Spinal cord (tissue), 10 donors: ENCODE measurements around the gene PRND. TPM values are rescaled to one million over a fixed set of nuclear protein-coding genes. Genes with fewer than 3 reads are reported as not detected.

ENCODE experiments used
- DNase-seq, 6 donors: peaks; one replicate each; pipeline versions ENCODE4 v3.0.0 to v3.0.0-alpha.2; 2013 to 2015; ENCODE audit warnings: low spot score in 6 of 6, low read depth in 4 of 6
- H3K27ac ChIP-seq: one replicate; pipeline ENCODE4 v1.5.1; 2013; ENCODE audit warnings: low read depth, low read length, control low read depth
- H3K27me3 ChIP-seq: one replicate; pipeline ENCODE4 v1.6.1; 2013; ENCODE audit warnings: low read length; ENCODE audit not compliant: control insufficient read depth, insufficient read depth
- H3K36me3 ChIP-seq: one replicate; pipeline ENCODE4 v1.6.1; 2013; ENCODE audit warnings: low read length; ENCODE audit not compliant: control insufficient read depth, insufficient read depth
- H3K4me1 ChIP-seq: one replicate; pipeline ENCODE4 v1.6.1; 2013; ENCODE audit warnings: low read length; ENCODE audit not compliant: control insufficient read depth, insufficient read depth
- H3K4me3 ChIP-seq: one replicate; pipeline ENCODE4 v1.5.1; 2013; ENCODE audit warnings: low read depth, low read length, control low read depth
- H3K9me3 ChIP-seq: one replicate; pipeline ENCODE4 v1.6.1; 2013; ENCODE audit warnings: low read length; ENCODE audit not compliant: control insufficient read depth, insufficient read depth
- WGBS: methylation state at CpG from one replicate; pipeline ENCODE4 v1.1.5; 2013; ENCODE audit warnings: missing lambda C conversion rate; ENCODE audit not compliant: insufficient coverage; 5-methylcytosine and 5-hydroxymethylcytosine counted together
- polyA plus RNA-seq, 2 donors: library from polyadenylated mRNA; unstranded; fragments of 120-200 nt; gene quantifications; one replicate each; pipeline ENCODE4 v1.2.1, GENCODE V29; 2013; ENCODE audit not compliant: insufficient read length in 2 of 2
- total RNA-seq, 2 donors: library from RNA; depleted of rRNA in 1 of 2; stranded (reverse); fragments of 120-200 nt in 1 of 2; fragments of >200 nt in 1 of 2; gene quantifications; one replicate each; pipeline versions ENCODE4 v1.2.3 to v1.2.4, GENCODE V29; 2013 to 2014
- donor health status: healthy.

The PRND gene
- total and polyA plus RNA-seq, 4 donors: 3.3 to 27.0 (median 7.4) TPM

DNA sequence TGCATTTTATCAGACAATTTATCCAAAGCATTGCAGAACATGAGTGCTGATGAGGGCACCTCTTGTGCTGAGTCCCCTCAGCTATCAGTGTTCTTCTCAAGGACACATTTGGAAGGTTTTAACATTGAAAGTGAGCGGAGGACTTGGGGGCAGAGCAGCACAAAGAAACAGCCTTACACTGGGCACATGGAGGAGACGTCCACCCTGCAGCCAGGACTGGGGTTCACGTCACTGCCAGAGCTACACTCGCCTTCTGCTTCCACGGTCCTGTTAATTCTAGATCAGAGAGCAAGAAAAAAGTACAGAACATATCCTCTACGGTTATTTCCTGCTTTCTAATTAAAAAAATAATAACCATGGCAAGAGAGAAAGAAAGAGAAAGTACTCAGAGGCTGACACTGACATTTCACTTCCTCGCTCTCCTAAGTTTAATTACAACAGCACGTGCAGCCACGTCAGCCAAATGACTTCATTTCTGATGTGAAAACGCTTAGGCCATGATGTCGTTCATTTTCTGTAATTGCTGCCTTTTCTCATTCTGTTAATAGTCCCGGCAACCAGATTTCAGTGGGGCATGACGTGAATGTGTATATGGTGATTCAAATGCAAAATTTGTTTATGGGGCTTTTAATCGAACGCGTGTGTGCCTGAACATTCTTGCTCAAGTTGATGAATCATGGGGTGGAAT lies 5.1 kb downstream of the PRND start:
- peaks cover 21% of the 10 kb centered on the region for H3K4me1 ChIP-seq
- H3K4me3 ChIP-seq: no peak overlapping the region
- WGBS: 26% methylated on average over 14 of the region's 16 CpGs
- H3K27me3 ChIP-seq: no peaks in the 10 kb centered on the region
- H3K27ac ChIP-seq: no peak overlapping the region
- no peaks in the 10 kb centered on the region for H3K36me3 ChIP-seq
- peak in 2 of 6 donors; percentile 44 to 82 for DNase-seq
- no peaks in the 10 kb centered on the region for H3K9me3 ChIP-seq

DNA sequence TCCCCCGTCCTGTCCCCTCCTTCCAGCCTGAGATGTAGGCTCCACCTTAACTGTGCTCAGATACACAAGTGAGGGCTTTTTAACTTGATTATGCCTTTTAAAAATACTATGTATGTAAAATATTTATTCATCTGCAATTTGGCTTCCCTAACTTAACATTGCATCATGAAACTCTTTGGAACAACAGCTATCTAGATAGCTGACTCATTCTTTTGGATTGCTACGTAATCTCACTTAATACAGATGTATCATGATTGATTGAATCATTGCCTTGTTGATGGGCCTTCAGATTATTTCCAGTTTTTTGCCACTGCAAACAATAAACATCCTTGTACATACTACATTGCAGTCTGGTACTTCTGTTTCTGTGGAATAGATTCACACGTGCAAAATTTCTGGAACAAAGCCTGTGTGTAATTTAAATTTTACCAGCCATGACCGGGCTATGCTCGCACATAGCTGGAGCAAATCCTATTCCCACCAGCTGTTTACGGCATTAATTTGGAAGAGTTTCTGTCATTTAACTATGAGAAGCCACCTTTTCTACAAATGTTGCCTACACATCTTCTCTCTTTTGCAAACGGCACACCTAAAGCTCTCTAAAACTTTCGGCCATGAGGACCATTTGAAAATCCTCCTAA lies 6.5 kb downstream of the PRND start:
- Histone ChIP-seq H3K27ac (no peak overlapping the region), H3K9me3 (no peaks in the 10 kb centered on the region), H3K27me3 (no peaks in the 10 kb centered on the region), H3K4me1 (peaks cover 11% of the 10 kb centered on the region), H3K4me3 (no peak overlapping the region), H3K36me3 (no peaks in the 10 kb centered on the region)
- 86% methylated on average over 5 of the region's 8 CpGs for WGBS
- peak in 1 of 6 donors; percentile 70 for DNase-seq

DNA sequence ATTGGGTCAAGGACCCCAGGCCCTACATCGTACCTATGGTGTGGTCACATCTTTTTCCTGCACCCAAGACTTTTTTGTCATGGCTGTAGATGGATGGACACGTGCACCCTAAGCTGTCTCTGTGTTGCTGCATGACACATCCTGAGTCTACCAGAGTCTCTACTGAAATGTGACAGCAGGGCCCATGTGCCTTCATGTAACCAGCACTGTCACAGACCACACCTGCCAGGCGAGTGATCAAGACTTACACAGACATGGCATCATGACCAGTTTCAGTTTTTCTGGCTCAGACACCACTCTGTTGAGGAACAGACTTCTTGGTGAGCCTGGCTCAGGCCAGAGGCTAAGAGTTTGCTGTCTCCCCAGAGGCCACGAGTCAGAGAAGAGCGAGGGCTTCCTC lies 7.6 kb downstream of the PRND start:
- H3K4me1 ChIP-seq: peaks cover 9% of the 10 kb centered on the region
- no peaks in the 10 kb centered on the region for H3K27me3 ChIP-seq
- H3K9me3 ChIP-seq: no peaks in the 10 kb centered on the region
- no peak for DNase-seq
- WGBS: 93% methylated on average over 5 of the region's 5 CpGs
- H3K36me3 ChIP-seq: no peaks in the 10 kb centered on the region
- H3K27ac ChIP-seq: no peak overlapping the region
- H3K4me3 ChIP-seq: no peak overlapping the region

- H3K27me3 ChIP-seq: no peaks in the 10 kb centered on the region
- DNase-seq: peak in 2 of 6 donors; percentile 29 to 54
- WGBS: 43% methylated on average over 6 of the region's 6 CpGs
- no peak overlapping the region for H3K27ac ChIP-seq
- no peaks in the 10 kb centered on the region for H3K9me3 ChIP-seq
- H3K36me3 ChIP-seq: no peaks in the 10 kb centered on the region
- peaks cover 4% of the 10 kb centered on the region for H3K4me1 ChIP-seq
- no peak overlapping the region for H3K4me3 ChIP-seq
Observed at GRCh38 chr20:4730780-4731179, 9.1 kb downstream of the PRND start.

DNA sequence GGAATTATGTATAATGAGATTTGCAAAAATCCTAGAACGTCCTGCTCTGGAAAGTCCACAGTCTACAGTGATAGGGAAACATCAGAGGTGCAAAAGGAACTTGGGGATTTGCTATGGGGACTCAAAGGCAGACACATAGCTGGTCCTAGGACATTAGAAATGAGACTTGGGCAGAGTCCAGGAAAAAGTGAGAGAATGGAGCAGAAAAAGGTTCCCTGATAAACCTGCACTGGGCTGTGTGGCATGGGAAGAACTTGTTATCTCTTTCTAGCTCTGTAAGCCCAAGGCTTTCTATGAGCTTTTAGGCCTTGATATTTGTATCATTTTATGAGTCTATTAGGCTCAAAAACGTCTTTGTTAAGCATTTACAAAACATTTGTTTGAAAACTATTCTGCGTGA lies 15.2 kb downstream of the PRND start:
- Histone ChIP-seq H3K4me3 (no peak overlapping the region), H3K27ac (no peak overlapping the region), H3K27me3 (no peaks in the 10 kb centered on the region), H3K4me1 (no peaks in the 10 kb centered on the region), H3K36me3 (no peaks in the 10 kb centered on the region), H3K9me3 (no peaks in the 10 kb centered on the region)
- DNase-seq: no peak
- 90% methylated on average over 3 of the region's 3 CpGs for whole genome bisulfite sequencing

- DNase-seq: no peak
- Histone ChIP-seq H3K27ac (no peak overlapping the region), H3K4me3 (no peak overlapping the region), H3K27me3 (no peaks in the 10 kb centered on the region), H3K9me3 (no peaks in the 10 kb centered on the region), H3K4me1 (no peaks in the 10 kb centered on the region), H3K36me3 (no peaks in the 10 kb centered on the region)
- 89% methylated on average over 5 of the region's 8 CpGs for WGBS
Observed at GRCh38 chr20:4737857-4738627, 16.3 kb downstream of the PRND start.

DNA sequence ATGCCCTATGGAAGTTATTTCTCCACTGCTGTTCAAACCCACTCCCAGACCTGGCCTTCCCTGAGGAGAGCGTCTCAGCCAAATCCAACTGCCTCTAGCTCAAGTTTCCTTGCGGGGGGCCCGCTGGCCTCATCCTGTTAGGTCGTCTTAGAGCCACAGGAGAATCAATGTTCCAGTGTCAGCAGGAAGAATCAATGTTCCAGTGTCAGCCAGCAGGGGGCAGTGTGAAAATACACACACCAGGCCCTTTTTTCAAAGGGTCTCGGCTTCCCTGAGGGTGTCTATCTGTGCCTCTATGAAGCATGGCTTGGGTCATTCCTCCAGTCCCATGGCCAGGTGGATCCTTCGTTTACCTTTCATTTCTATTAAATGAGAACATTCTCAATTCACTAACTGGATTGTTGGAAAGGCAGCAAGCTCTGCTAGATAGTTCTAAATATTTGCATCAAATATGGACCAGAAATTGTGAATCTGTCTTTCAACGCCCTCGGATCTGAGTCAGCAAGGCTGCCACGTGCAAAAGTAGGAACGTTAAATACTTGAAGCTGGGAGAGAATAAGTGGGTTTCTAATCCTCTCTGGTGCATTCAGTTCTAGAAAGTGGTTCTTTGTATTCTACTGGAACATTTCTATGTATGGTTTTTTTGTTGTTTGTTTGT lies 19.2 kb downstream of the PRND start:
- no peaks in the 10 kb centered on the region for H3K9me3 ChIP-seq
- no peaks in the 10 kb centered on the region for H3K36me3 ChIP-seq
- H3K4me1 ChIP-seq: no peaks in the 10 kb centered on the region
- no peaks in the 10 kb centered on the region for H3K27me3 ChIP-seq
- peak in 2 of 6 donors; percentile 42 to 47 for DNase-seq
- 42% methylated on average over 9 of the region's 10 CpGs for WGBS
- no peak overlapping the region for H3K4me3 ChIP-seq
- no peak overlapping the region for H3K27ac ChIP-seq

- no peak for DNase-seq
- Histone ChIP-seq H3K27me3 (no peaks in the 10 kb centered on the region), H3K27ac (no peak overlapping the region), H3K4me3 (no peak overlapping the region), H3K9me3 (no peaks in the 10 kb centered on the region), H3K36me3 (no peaks in the 10 kb centered on the region), H3K4me1 (no peaks in the 10 kb centered on the region)
- 24% methylated on average over 4 of the region's 6 CpGs for WGBS
Observed at GRCh38 chr20:4748847-4749246, 27.1 kb downstream of the PRND start.

GRCh38 chr20:4749326-4749725 lies 27.6 kb downstream of the PRND start:
- Histone ChIP-seq H3K4me1 (no peaks in the 10 kb centered on the region), H3K4me3 (no peak overlapping the region), H3K27me3 (no peaks in the 10 kb centered on the region), H3K9me3 (no peaks in the 10 kb centered on the region), H3K36me3 (no peaks in the 10 kb centered on the region), H3K27ac (no peak overlapping the region)
- DNase-seq: no peak
- 78% methylated on average over 2 of the region's 4 CpGs for WGBS
